Keratinocyte (primary cell): ENCODE measurements around the gene MAPK4. TPM values are rescaled to one million over a fixed set of nuclear protein-coding genes. Genes with fewer than 3 reads are reported as not detected.
"Not testable (repeated sequence)": the region's sequence is repeated elsewhere in the genome, so short reads cannot be mapped to it uniquely, and the experiment has no call there.

ENCODE experiments used
- DNase-seq: peaks from one replicate; pipeline ENCODE4 v3.0.0-alpha.2; 2011; ENCODE audit warnings: low read depth, missing footprints, low spot score
- FAIRE-seq: peaks from 2 replicates; lab custom pipeline; 2011; peaks lifted over from hg19 to GRCh38; lab: Jason Lieb, UNC
- H2AFZ ChIP-seq: 2 replicates; pipeline ENCODE4 v1.6.0; 2012; ENCODE audit warnings: low read length, control low read depth, inconsistent platforms; ENCODE audit not compliant: control insufficient read depth
- H3K27ac ChIP-seq: 2 replicates; pipeline ENCODE4 v1.5.1; 2011; ENCODE audit warnings: low read length; ENCODE audit not compliant: control insufficient read depth, insufficient read depth
- H3K27me3 ChIP-seq: 3 replicates; pipeline ENCODE4 v1.6.0; 2011; ENCODE audit warnings: low read length; ENCODE audit not compliant: control insufficient read depth, insufficient read depth; ENCODE audit errors: extremely low read depth
- H3K36me3 ChIP-seq, 2 experiments: 2 replicates in 1 of 2; 3 replicates in 1 of 2; pipeline ENCODE4 v1.5.1; 2011; ENCODE audit warnings: low read length in 2 of 2, mild to moderate bottlenecking in 1 of 2; ENCODE audit not compliant: control insufficient read depth in 2 of 2, insufficient read depth in 2 of 2; ENCODE audit errors: extremely low read depth in 1 of 2
- H3K4me1 ChIP-seq: 3 replicates; pipeline ENCODE4 v1.5.1; 2011; ENCODE audit warnings: low read length; ENCODE audit not compliant: control insufficient read depth, insufficient read depth; ENCODE audit errors: extremely low read depth
- H3K4me2 ChIP-seq: 3 replicates; pipeline ENCODE4 v1.6.0; 2011; ENCODE audit warnings: low read depth, low read length; ENCODE audit not compliant: control insufficient read depth, insufficient read depth; ENCODE audit errors: extremely low read depth
- H3K4me3 ChIP-seq, 3 experiments: fragments of 200-600 bp in 1 of 3; sonication (generic) in 1 of 3; 2 replicates in 2 of 3; 3 replicates in 1 of 3; pipeline ENCODE4 v1.5.1; 2011 to 2016; ENCODE audit warnings: low read length in 3 of 3, mild to moderate bottlenecking in 3 of 3, control low read depth in 2 of 3, inconsistent platforms in 1 of 3, low read depth in 1 of 3, mixed read lengths in 1 of 3, mixed run types in 1 of 3, moderate library complexity in 1 of 3; ENCODE audit not compliant: control insufficient read depth in 2 of 3, insufficient read depth in 2 of 3; ENCODE audit errors: extremely low read depth in 1 of 3
- H3K79me2 ChIP-seq: 2 replicates; pipeline ENCODE4 v1.6.0; 2012; ENCODE audit warnings: low read length; ENCODE audit not compliant: control insufficient read depth, insufficient read depth
- H3K9ac ChIP-seq: 3 replicates; pipeline ENCODE4 v1.6.0; 2011; ENCODE audit warnings: low read length; ENCODE audit not compliant: control insufficient read depth, insufficient read depth; ENCODE audit errors: extremely low read depth
- H3K9me1 ChIP-seq: 3 replicates; pipeline ENCODE4 v1.6.0; 2011; ENCODE audit warnings: low read length; ENCODE audit not compliant: control insufficient read depth, insufficient read depth; ENCODE audit errors: extremely low read depth
- H3K9me3 ChIP-seq: 2 replicates; pipeline ENCODE4 v1.5.1; 2012; ENCODE audit warnings: low read depth, low read length; ENCODE audit not compliant: control insufficient read depth
- H4K20me1 ChIP-seq: 3 replicates; pipeline ENCODE4 v1.6.0; 2011; ENCODE audit warnings: low read length; ENCODE audit not compliant: control insufficient read depth, insufficient read depth; ENCODE audit errors: extremely low read depth
- EZH2 ChIP-seq: IDR thresholded peaks from one replicate; pipeline ENCODE4 v1.6.1; 2012; ENCODE audit warnings: inconsistent platforms, mild to moderate bottlenecking, low read length, moderate library complexity
- dilution Hi-C: fragments of 300-500 bp; cut with MboI; formaldehyde crosslinking; loops from one replicate; pipeline ENCODE4 v1.7.0; 2020; ENCODE audit warnings: low sequenced_read_pairs; ENCODE audit not compliant: extremely low pct_ligation_motif_present
- polyA plus RNA-seq, 5 experiments: library from polyadenylated mRNA; depleted of rRNA in 3 of 5; stranded (reverse) in 3 of 5; stranded (forward) in 1 of 5; unstranded in 1 of 5; fragments of >200 nt; gene quantifications; 1 replicate in 1 of 5; 2 replicates in 3 of 5; 3 replicates in 1 of 5; pipeline versions ENCODE4 v1.2.1 to v1.2.3, GENCODE V29; 2011 to 2012; ENCODE audit warnings: missing spikeins in 2 of 5, low read depth in 1 of 5, low replicate concordance in 1 of 5
- TF ChIP-seq, protein P1 (sequence below), 3 experiments: IDR thresholded peaks in 1 of 3; conservative IDR thresholded peaks in 1 of 3; optimal IDR thresholded peaks in 1 of 3; 2 replicates in 2 of 3; 3 replicates in 1 of 3; pipeline versions ENCODE3 to v1.5.1; 2011; ENCODE audit warnings: low read length in 3 of 3, mild to moderate bottlenecking in 3 of 3, moderate library complexity in 2 of 3, control low read depth in 1 of 3, inconsistent platforms in 1 of 3; ENCODE audit not compliant: insufficient read depth in 2 of 3; ENCODE audit errors: extremely low read depth in 1 of 3

The MAPK4 gene
- polyA plus RNA-seq, 1 donor (not counting 4 experiments of a cell fraction or from before 2014, with no cell fraction given): not detected

DNA sequence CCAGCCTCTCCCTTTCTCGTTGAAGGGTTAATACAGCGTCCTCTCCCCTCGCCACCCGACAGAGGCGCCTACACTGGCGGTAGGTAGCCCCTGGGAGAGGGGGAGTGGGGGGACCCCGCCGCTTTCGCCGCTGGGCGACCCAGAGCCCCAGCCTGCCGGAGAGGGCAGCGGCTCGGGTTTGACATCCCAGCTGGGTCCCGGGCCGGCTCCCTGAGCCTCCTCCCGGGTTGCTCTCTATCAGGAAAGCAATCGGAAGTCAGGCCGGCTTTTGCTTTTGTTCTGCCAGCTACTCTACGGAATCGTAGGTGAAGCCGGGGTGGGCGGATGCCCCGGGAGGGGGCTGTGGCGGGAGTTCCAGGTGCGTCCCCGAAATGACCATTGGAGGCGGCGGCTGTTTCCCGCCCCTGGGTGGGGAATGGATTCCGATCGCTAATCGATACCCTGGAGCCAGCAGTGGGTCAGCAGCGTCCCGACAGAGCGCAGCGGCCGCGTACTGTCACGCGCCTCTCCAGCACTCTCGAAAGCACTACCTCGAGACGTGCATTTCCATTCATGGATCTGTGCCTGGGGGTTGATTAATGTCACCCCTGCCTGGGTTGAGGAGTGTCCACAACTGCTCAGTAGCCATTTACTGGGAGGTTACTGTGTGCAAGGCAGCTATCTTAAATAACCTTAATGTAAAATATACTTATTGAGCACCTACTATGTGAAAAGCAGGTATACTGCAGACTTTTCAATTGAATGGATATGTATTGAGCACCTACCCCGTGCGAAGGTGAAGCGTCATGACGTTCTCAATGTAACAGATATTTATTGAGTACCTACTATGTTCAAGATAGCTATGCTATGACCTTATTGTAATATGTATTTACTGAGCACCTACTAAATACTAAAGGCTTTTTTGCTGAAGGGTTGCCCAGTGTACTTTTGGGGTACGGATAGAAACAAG lies 1.1 kb downstream of the MAPK4 start:
- FAIRE-seq: no peak
- H3K36me3 ChIP-seq: no peaks in the 10 kb centered on the region
- H3K4me2 ChIP-seq: peak overlapping the region; percentile 81
- no peaks in the 10 kb centered on the region for H3K79me2 ChIP-seq
- H3K4me3 ChIP-seq: peak overlapping the region; percentile 34 to 71 (median 64)
- H3K9ac ChIP-seq: no peak overlapping the region
- H3K9me3 ChIP-seq: no peaks in the 10 kb centered on the region
- H2AFZ ChIP-seq: peak overlapping the region; percentile 54
- DNase-seq: no peak
- no peaks in the 10 kb centered on the region for H3K9me1 ChIP-seq
- no peaks in the 10 kb centered on the region for H4K20me1 ChIP-seq
- peaks cover 8% of the 10 kb centered on the region for H3K4me1 ChIP-seq
- peaks cover 68% of the 10 kb centered on the region for H3K27me3 ChIP-seq
- dilution Hi-C loops: no loop called here
- TF ChIP-seq, protein P1, sequence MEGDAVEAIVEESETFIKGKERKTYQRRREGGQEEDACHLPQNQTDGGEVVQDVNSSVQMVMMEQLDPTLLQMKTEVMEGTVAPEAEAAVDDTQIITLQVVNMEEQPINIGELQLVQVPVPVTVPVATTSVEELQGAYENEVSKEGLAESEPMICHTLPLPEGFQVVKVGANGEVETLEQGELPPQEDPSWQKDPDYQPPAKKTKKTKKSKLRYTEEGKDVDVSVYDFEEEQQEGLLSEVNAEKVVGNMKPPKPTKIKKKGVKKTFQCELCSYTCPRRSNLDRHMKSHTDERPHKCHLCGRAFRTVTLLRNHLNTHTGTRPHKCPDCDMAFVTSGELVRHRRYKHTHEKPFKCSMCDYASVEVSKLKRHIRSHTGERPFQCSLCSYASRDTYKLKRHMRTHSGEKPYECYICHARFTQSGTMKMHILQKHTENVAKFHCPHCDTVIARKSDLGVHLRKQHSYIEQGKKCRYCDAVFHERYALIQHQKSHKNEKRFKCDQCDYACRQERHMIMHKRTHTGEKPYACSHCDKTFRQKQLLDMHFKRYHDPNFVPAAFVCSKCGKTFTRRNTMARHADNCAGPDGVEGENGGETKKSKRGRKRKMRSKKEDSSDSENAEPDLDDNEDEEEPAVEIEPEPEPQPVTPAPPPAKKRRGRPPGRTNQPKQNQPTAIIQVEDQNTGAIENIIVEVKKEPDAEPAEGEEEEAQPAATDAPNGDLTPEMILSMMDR (optimal IDR thresholded peaks at IDR 0.05 in 1 of 3, IDR thresholded peaks at IDR 0.05 in 1 of 3, conservative IDR thresholded peaks at IDR 0.05 in 1 of 3; ENCODE audit: extremely low read depth in 1 of 3, insufficient read depth in 2 of 3, low read length in 3 of 3): no peak
- TF ChIP-seq EZH2: peak; percentile 98
- H3K27ac ChIP-seq: no peak overlapping the region

DNA sequence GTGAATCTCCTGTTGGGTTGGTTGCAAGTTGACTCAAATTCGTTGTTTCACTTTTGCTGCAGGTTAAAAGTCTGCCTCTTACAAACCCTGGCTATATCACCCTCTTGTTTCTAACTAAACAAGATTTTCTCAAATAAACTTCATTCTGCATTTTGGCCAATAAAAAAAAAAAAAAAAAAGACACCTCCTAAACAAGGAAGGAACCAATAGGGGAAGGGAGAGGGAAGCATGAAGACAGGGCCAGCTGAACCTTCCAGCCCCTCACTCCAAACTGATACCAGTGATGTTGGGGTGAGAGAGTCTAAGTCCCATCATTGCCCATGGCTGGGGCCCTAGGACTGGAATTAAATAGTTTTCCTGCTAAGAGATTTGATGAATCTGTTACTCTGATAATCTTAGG lies 2.4 kb downstream of the MAPK4 start:
- H3K9me1 ChIP-seq, H3K9me3 ChIP-seq, H3K79me2 ChIP-seq, H4K20me1 ChIP-seq, H2AFZ ChIP-seq, H3K4me2 ChIP-seq, H3K4me1 ChIP-seq, H3K4me3 ChIP-seq, FAIRE-seq, DNase-seq, dilution Hi-C loops, H3K27ac ChIP-seq, H3K9ac ChIP-seq, H3K36me3 ChIP-seq: not testable (repeated sequence)
- H3K27me3 ChIP-seq: peaks cover 58% of the 10 kb centered on the region
